GM12801 (cell line): Measurements from ENCODE around the gene MEGF11.

Experiments used
- TF ChIP-seq, protein P1 (sequence below): IDR thresholded peaks from one replicate; pipeline ENCODE4 v1.5.1; 2011; ENCODE audit warnings: control low read depth; ENCODE audit not compliant: insufficient read length; ENCODE audit errors: extremely low read depth

MEGF11 gene

GRCh38 chr15:66187271-66187670 lies 66.3 kb downstream of the MEGF11 start:
- TF ChIP-seq, protein P1, sequence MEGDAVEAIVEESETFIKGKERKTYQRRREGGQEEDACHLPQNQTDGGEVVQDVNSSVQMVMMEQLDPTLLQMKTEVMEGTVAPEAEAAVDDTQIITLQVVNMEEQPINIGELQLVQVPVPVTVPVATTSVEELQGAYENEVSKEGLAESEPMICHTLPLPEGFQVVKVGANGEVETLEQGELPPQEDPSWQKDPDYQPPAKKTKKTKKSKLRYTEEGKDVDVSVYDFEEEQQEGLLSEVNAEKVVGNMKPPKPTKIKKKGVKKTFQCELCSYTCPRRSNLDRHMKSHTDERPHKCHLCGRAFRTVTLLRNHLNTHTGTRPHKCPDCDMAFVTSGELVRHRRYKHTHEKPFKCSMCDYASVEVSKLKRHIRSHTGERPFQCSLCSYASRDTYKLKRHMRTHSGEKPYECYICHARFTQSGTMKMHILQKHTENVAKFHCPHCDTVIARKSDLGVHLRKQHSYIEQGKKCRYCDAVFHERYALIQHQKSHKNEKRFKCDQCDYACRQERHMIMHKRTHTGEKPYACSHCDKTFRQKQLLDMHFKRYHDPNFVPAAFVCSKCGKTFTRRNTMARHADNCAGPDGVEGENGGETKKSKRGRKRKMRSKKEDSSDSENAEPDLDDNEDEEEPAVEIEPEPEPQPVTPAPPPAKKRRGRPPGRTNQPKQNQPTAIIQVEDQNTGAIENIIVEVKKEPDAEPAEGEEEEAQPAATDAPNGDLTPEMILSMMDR: no peak

DNA sequence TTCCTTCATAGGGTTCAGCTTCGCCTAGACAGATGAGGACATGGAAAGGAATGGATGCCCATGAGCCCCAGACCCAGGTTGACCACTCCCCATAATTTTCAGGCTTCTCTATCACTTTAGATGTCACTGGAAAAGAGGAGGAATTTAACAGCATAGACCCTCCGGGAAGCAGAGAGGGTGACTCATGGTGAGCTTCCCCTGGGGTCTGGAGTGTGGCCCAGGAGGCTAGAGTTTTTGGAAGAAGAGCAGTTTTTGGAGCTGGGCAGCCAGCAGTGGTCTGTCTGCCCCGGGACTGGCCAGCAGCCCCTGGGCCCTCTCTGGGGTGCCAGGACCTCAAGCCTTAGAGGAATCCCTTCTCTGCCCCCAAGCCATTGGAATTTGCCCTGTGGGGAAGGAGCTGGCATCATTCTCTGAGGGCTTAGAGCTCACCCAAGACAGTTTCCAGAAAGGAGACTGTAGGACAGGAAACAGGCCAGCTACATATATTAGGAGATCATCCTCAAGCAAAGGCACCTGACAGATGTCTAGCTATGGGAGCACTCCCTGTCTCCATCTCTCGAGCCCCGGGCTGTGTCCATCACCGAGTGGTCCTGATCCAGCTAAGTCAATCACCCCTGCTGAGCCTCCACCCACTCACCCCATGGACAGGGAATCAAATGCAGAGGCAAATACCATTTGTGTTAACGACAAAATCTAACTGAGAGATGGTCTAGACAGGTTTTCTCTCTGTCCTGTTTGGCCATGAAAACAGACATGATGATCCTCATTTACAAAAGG lies 67.3 kb downstream of the MEGF11 start:
- TF ChIP-seq, protein P1: no peak

DNA sequence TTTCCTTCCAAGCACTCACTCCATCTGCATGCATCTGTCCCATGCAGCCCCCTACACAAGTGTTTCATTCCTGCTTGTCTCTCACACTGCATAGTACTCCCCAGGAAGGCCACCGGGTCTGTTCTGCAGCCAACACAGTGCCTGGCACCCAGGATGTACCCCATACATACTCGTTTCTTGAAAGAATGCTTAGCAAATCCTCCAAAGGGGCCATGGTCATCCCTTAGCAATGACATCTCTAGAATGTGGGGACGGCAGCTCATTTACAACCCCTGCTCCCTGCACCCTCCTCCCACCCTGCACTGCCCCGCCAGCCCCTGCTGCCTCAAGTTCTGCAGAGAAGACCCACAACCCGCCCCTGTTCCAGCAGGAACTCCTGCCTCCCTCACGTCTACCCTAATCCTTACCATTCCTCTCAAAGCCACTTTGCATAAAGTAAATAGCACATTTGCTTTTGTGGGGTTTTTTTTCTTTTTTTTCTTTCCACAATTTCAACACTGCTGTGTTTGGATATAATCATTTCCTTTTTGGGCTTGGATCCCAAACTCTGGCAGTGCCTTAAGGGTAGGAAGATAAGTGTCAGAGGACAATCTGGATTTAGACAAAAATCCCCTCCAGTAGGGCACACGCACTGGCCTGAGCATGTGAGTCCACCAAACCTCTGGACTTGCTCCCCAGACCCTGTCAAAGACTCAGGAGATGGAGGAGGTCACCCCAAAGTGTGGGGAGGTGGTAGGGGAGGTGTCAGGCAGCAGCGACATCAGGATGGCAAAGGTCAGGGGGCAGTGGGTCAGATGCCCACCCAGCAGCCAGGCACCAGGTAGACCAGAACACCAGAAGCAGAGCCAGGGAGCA lies 68.4 kb downstream of the MEGF11 start:
- TF ChIP-seq, protein P1: no peak

GRCh38 chr15:66184492-66184891 lies 69.1 kb downstream of the MEGF11 start:
- TF ChIP-seq, protein P1: no peak

GRCh38 chr15:66180531-66181097 lies 72.9 kb downstream of the MEGF11 start:
- TF ChIP-seq, protein P1: no peak

GRCh38 chr15:66178531-66178910 lies 75.0 kb downstream of the MEGF11 start:
- TF ChIP-seq, protein P1: no peak

DNA sequence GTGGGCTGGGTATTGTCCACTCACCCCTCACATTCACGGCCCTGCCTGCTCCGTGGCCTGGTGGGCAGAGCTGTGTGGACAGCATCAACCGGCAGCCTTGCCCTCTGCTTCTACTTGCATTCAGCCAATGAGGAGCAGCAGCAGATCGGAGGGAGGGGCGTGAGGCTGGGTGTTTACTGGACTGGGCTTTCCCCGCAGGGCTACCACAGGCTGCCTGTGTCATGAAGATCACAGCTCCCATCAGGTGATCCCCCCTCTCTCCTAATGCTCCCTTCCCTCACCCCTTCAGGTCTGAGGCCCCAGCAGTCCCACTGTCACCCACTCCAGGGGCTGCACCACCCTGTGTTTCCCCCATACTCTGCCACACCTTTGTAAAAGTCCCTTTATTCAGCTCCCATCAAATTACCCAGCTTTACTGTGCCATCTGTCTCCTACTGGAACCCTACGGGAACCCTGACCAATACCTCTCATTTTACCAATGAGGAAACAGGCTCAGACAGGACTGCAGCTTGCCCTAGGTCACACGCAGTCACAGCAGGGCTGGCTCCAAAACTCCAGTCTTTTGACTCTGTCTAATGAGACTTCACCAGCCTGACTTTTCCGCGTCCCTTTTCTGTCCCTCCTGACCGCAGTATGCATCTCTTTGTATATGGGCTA lies 81.1 kb downstream of the MEGF11 start:
- TF ChIP-seq, protein P1: no peak
